Heart left ventricle (tissue), 16 donors: ENCODE measurements around the gene SLCO3A1. TPM values are rescaled to one million over a fixed set of nuclear protein-coding genes. Genes with fewer than 3 reads are reported as not detected.

Experiments used
- ATAC-seq, 4 donors: fragments of 200-7000 bp; cut with Tn5 transposase; one replicate each; pipeline ENCODE4 v1.9.1; 2020 to 2022; ENCODE audit warnings: moderate library complexity in 4 of 4, mild to moderate bottlenecking in 3 of 4, moderate number of reproducible peaks in 1 of 4
- DNase-seq, 5 donors: peaks; one replicate each; pipeline ENCODE4 v3.0.0-alpha.2; 2020
- H3K27ac ChIP-seq, 12 donors: fragments of 200-600 bp; sonication (generic) in 4 of 12; one replicate each; pipeline versions ENCODE4 v1.5.0 to v1.8.0; 2016 to 2022; ENCODE audit warnings: mild to moderate bottlenecking in 2 of 12
- H3K27me3 ChIP-seq, 9 donors: fragments of 200-600 bp; sonication (generic) in 2 of 9; one replicate each; pipeline versions ENCODE4 v1.5.1 to v1.8.0; 2016 to 2022; ENCODE audit warnings: mild to moderate bottlenecking in 3 of 9
- H3K36me3 ChIP-seq, 9 donors: fragments of 200-600 bp; sonication (generic) in 2 of 9; one replicate each; pipeline versions ENCODE4 v1.5.0 to v1.8.0; 2018 to 2022; ENCODE audit warnings: mild to moderate bottlenecking in 2 of 9
- H3K4me1 ChIP-seq, 12 donors: fragments of 200-600 bp; sonication (generic) in 4 of 12; one replicate each; pipeline versions ENCODE4 v1.5.0 to v1.8.0; 2016 to 2022; ENCODE audit warnings: mild to moderate bottlenecking in 3 of 12
- H3K4me3 ChIP-seq, 12 donors: fragments of 200-600 bp; sonication (generic) in 4 of 12; one replicate each; pipeline versions ENCODE4 v1.5.0 to v1.8.0; 2017 to 2022; ENCODE audit warnings: mild to moderate bottlenecking in 9 of 12, moderate library complexity in 4 of 12
- H3K9me3 ChIP-seq, 12 donors: fragments of 200-600 bp; sonication (generic) in 4 of 12; one replicate each; pipeline versions ENCODE4 v1.5.0 to v1.8.0; 2016 to 2022; ENCODE audit warnings: mild to moderate bottlenecking in 1 of 12
- CTCF ChIP-seq, 12 donors: fragments of 200-600 bp; sonication (generic) in 4 of 12; IDR thresholded peaks; one replicate each; pipeline versions ENCODE4 v1.5.0 to v1.8.0; 2018 to 2022; ENCODE audit warnings: antibody characterized with exemption in 12 of 12, mild to moderate bottlenecking in 5 of 12
- POLR2A ChIP-seq, 2 donors: fragments of 450-650 bp; IDR thresholded peaks; one replicate each; pipeline ENCODE4 v1.6.1; 2017; ENCODE audit warnings: antibody characterized with exemption in 2 of 2, mild to moderate bottlenecking in 2 of 2, moderate library complexity in 2 of 2
- WGBS, 4 donors: extraction: QIAGEN DNeasy Blood & Tissue Kit in 2 of 4; methylation state at CpG; one replicate each; pipeline versions ENCODE4 v1.1.5 to v1.1.7; 2013 to 2018; 5-methylcytosine and 5-hydroxymethylcytosine counted together
- intact Hi-C, 10 donors: fragments of 100-400 bp; cut with DNase I; formaldehyde crosslinking; loops; one replicate each; pipeline versions ENCODE4 v1.11.1 to v1.14.2; 2022
- polyA plus RNA-seq, 2 donors: library from polyadenylated mRNA; stranded (reverse); fragments of 200-250 nt; gene quantifications; one replicate each; pipeline ENCODE4 v1.2.3, GENCODE V29; 2013
- total RNA-seq, 9 donors: library from RNA; depleted of rRNA in 2 of 9; stranded (reverse); fragments of >200 nt in 2 of 9; fragmentation: NEBNext Ultra II Directional in 3 of 9; extraction: Animal tissue kit (Norgen Biotek cat#: 25700) in 3 of 9; gene quantifications; one replicate each; pipeline versions ENCODE4 v1.1.0 to v1.2.4, GENCODE V29; 2016 to 2023
- donor health status: ischemic (EF 13 %, LVEDD 7.1; RV severe dilation, severe dysfunction).
- donor health status: healthy with polysubstance abuse.
- donor health status: DM: no; HTN: yes; CAD: no.
- donor health status: DM: no; HTN: no; CAD: no.
- donor health status: ischemic (EF 25% LVEDD 6.9; RV normal size, moderate dysfunction).
- donor health status: ischemic (EF 25% LVEDD 5.7; RV mildly dilated, moderate dysfunction).
- donor health status: healthy.
- donor health status: DM: yes; HTN: yes; CAD: no.
- donor health status: ischemic (EF 35%, LVEDD 5.7; RV mildly dilated, moderate dysfunction).
- donor health status: nonischemic (EF 11% LVEDD 7.7; RV severe dilation, severe dysfunction).
- donor health status: DM: yes; HTN: yes; CAD: no.
- donor health status: PGD.
- donor health status: ischemic (EF 29% LVEDD 5.4; RV normal size, mild dysfunction).
- donor health status: nonischemic (EF 23%, LVEDD 6.1; RV moderate dilation, normal function).

The SLCO3A1 gene
- total and polyA plus RNA-seq, 11 donors: 26.3 to 64.2 (median 50.2) TPM

DNA sequence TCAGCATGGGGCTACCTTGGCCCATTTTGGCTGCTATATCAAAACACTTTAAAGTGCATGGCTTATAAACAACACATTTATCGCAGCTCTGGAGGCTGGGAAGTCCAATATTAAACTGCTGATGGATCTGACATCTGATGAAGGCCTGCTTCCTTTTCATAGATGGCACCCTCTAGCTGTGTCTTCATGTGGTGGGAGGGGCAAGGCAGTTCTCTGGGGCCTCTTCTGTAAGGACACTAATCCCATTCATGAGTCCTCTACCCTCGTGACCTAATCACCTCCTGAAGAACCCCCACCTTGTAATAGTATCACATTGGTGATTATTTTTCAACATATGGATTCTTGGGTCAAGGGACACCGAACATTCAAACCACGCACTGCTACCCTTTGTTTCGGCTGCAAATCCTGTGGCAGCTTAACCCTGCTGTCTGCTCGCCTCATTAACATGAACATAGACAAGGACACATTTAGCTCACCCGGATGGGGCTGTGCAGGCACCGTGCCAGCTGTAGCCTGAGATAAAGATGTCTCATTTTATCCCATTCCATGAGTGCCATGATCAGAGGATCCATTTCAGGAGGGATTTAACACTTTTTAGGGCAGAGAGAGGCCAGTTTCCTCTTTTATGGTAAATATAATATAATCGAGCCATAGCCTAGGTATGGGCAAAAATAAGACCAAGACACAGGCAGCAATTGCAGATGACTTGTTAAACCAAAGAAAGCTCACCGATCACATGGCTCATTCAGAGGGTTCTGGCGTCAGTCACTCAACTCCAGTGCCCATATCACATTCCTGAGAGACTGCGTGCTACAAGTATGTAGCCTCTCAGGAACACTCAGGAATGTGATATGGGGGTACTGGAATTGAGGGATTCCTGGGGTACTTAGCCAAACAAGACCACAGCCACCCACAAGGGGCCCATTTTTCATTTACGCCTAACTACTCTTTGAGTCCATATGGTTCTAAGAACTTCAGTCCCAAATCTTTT, 289.0 kb downstream of the SLCO3A1 start:
- Histone ChIP-seq H3K27ac (peak overlapping the region; percentile 8 to 92 (median 66)), H3K9me3 (no peaks in the 10 kb centered on the region), H3K4me3 (no peak overlapping the region), H3K27me3 (no peaks in the 10 kb centered on the region), H3K36me3 (peaks cover 0 to 17% (median 8%) of the 10 kb centered on the region in 9 donors), H3K4me1 (peaks cover 0 to 26% (median 6%) of the 10 kb centered on the region in 12 donors)
- 46 to 59% (median 53%) methylated on average over 13 of the region's 13 CpGs for WGBS, 4 donors
- DNase-seq (peak; percentile 39 to 71 (median 63)), ATAC-seq (peak; percentile 85 to 90 (median 87))
- TF ChIP-seq CTCF (IDR thresholded peaks at IDR 0.05): no peak
- no peak for TF ChIP-seq POLR2A (IDR thresholded peaks at IDR 0.05)
- intact Hi-C loops: loop anchor here in 1 of 10 donors (2.0 kb wide), 1 partner anchor 24 kb away; no protein-coding TSS in a partner anchor

DNA sequence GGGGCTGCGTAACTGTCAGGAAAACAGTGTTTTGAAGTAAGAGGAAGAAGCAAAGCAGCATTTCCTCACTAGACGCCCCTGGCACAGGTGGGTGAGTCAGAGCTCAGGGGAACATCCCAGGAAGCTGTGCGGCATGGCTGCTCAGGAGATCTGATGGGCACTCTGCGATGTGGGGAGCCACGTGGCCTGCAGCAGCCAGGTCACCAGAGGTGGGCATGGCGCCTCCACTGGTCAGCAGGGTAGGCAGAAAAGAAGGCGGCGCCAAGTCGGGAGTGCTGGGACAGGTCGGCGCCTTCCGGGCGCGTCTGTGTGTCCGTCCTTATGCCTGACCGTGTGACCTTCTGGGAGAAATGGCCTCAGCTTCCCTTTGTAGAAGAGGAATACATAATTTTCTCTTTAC, 290.3 kb downstream of the SLCO3A1 start:
- intact Hi-C loops: loop anchor here in 1 of 10 donors (2.0 kb wide), 1 partner anchor 25 kb away; no protein-coding TSS in a partner anchor
- Histone ChIP-seq H3K27me3 (no peaks in the 10 kb centered on the region), H3K4me1 (peaks cover 0 to 26% (median 6%) of the 10 kb centered on the region in 12 donors), H3K9me3 (no peaks in the 10 kb centered on the region), H3K27ac (peak overlapping the region in 1 of 12 donors; percentile 38), H3K4me3 (no peak overlapping the region), H3K36me3 (peaks cover 0 to 29% (median 20%) of the 10 kb centered on the region in 9 donors)
- WGBS, 4 donors: 94 to 97% (median 96%) methylated on average over 16 of the region's 16 CpGs
- no peak for TF ChIP-seq POLR2A (IDR thresholded peaks at IDR 0.05)
- no peak for TF ChIP-seq CTCF (IDR thresholded peaks at IDR 0.05)
- DNase-seq: no peak
- no peak for ATAC-seq

- no peak for TF ChIP-seq CTCF (IDR thresholded peaks at IDR 0.05)
- TF ChIP-seq POLR2A (IDR thresholded peaks at IDR 0.05): no peak
- ATAC-seq: no peak
- intact Hi-C loops: no loop called here
Measured at GRCh38 chr15:92146511-92147150, 293.1 kb downstream of the SLCO3A1 start.

GRCh38 chr15:92149029-92149428, 295.5 kb downstream of the SLCO3A1 start:
- H3K4me3 ChIP-seq: no peak overlapping the region
- peaks cover 0 to 77% (median 67%) of the 10 kb centered on the region in 9 donors for H3K36me3 ChIP-seq
- 91 to 96% (median 93%) methylated on average over 4 of the region's 4 CpGs for WGBS, 4 donors
- no peak for ATAC-seq
- TF ChIP-seq POLR2A (IDR thresholded peaks at IDR 0.05) (no peak), CTCF (IDR thresholded peaks at IDR 0.05) (no peak)
- H3K9me3 ChIP-seq: no peaks in the 10 kb centered on the region
- DNase-seq: no peak
- peaks cover 0 to 4% (median 0%) of the 10 kb centered on the region in 12 donors for H3K4me1 ChIP-seq
- no peak overlapping the region for H3K27ac ChIP-seq
- H3K27me3 ChIP-seq: no peaks in the 10 kb centered on the region
- intact Hi-C loops: no loop called here

More at GRCh38 chr15:92146511-92147150, 293.1 kb downstream of the SLCO3A1 start:
- Histone ChIP-seq H3K27ac (no peak overlapping the region), H3K4me3 (no peak overlapping the region), H3K27me3 (no peaks in the 10 kb centered on the region), H3K36me3 (peaks cover 0 to 58% (median 46%) of the 10 kb centered on the region in 9 donors), H3K9me3 (no peaks in the 10 kb centered on the region), H3K4me1 (peaks cover 0 to 21% (median 5%) of the 10 kb centered on the region in 12 donors)
- no peak for DNase-seq
- WGBS, 4 donors: 79 to 81% (median 80%) methylated on average over 14 of the region's 14 CpGs
